Astrocyte of the spinal cord (primary cell): ENCODE data around the gene SLCO1A2.
"Not testable (repeated sequence)": the region's sequence is repeated elsewhere in the genome, so short reads cannot be mapped to it uniquely, and the experiment has no call there.

Experiments used
- DNase-seq: peaks from one replicate; pipeline ENCODE4 v3.0.0; 2011; ENCODE audit warnings: low read depth, low spot score
- H3K4me3 ChIP-seq: 2 replicates; pipeline ENCODE4 v1.5.1; 2011; ENCODE audit warnings: low read depth, mild to moderate bottlenecking, low read length, moderate library complexity
- CTCF ChIP-seq: IDR thresholded peaks from 2 replicates; pipeline ENCODE4 v1.5.1; 2012; ENCODE audit warnings: low read depth, mild to moderate bottlenecking, low read length, inconsistent platforms
- in situ Hi-C: cut with HindIII; loops from 2 replicates; pipeline ENCODE4 v1.10.0; 2017; ENCODE audit warnings: low sequenced_read_pairs

The SLCO1A2 gene

GRCh38 chr12:21334771-21335325 lies at the start of gene SLCO1A2:
TSS of gene SLCO1A2 (minus strand) at chr12:21334917. CDS start at chr12:21334647, 270 bp downstream.
- no peak for DNase-seq
- no peak within 1 kb of the TSS for H3K4me3 ChIP-seq
- in situ Hi-C loops: no loop called here
- no peak for TF ChIP-seq CTCF

- no peak overlapping the region for H3K4me3 ChIP-seq
- in situ Hi-C loops: no loop called here
- DNase-seq: no peak
- no peak for TF ChIP-seq CTCF
These were observed 49.5 kb upstream of the SLCO1A2 start for GRCh38 chr12:21384261-21384660.

- H3K4me3 ChIP-seq, in situ Hi-C loops, DNase-seq: not testable (repeated sequence)
These were observed 46.6 kb upstream of the SLCO1A2 start for GRCh38 chr12:21381320-21381719.

- H3K4me3 ChIP-seq: no peak overlapping the region
- TF ChIP-seq CTCF: no peak
- in situ Hi-C loops: no loop called here
- no peak for DNase-seq
These were observed 44.5 kb upstream of the SLCO1A2 start for GRCh38 chr12:21379218-21379617.

- H3K4me3 ChIP-seq: no peak within 1 kb of the TSS
- in situ Hi-C loops: no loop called here
- no peak for TF ChIP-seq CTCF
- DNase-seq: no peak
These were observed 37.9 kb upstream of the SLCO1A2 start, which contains the start of gene IAPP for GRCh38 chr12:21372602-21373001. TSS of gene IAPP (plus strand) at chr12:21372902. CDS start at chr12:21373352, 450 bp downstream.

- DNase-seq: no peak
- H3K4me3 ChIP-seq: no peak overlapping the region
- in situ Hi-C loops: no loop called here
- no peak for TF ChIP-seq CTCF
These were observed 36.2 kb upstream of the SLCO1A2 start for GRCh38 chr12:21370845-21371449.

- DNase-seq: no peak
- TF ChIP-seq CTCF: no peak
These were observed 34.6 kb upstream of the SLCO1A2 start for GRCh38 chr12:21369141-21369980.

GRCh38 chr12:21360632-21361031 lies 25.9 kb upstream of the SLCO1A2 start:
- in situ Hi-C loops, H3K4me3 ChIP-seq, DNase-seq: not testable (repeated sequence)

More at GRCh38 chr12:21369141-21369980, 34.6 kb upstream of the SLCO1A2 start:
- in situ Hi-C loops: no loop called here
- no peak overlapping the region for H3K4me3 ChIP-seq
